Spleen (tissue), 11 donors: ENCODE results near the gene SCN4A. TPM values are rescaled to one million over a fixed set of nuclear protein-coding genes. Genes with fewer than 3 reads are reported as not detected.
A peak's percentile ranks its signal among the peaks of the same experiment; 100 is the strongest.
"Not testable (repeated sequence)": the region's sequence is repeated elsewhere in the genome, so short reads cannot be mapped to it uniquely, and the experiment has no call there.

Experiments
- DNase-seq: peaks from one replicate; pipeline ENCODE4 v3.0.0-alpha.2; 2020
- H3K27ac ChIP-seq, 8 donors: fragments of 200-600 bp; sonication (generic) in 7 of 8; 1 replicate in 4 of 8; 2 replicates in 4 of 8; pipeline versions ENCODE4 v1.5.0 to v1.8.0; 2016 to 2021; ENCODE audit warnings: inconsistent platforms in 4 of 8, mild to moderate bottlenecking in 4 of 8, moderate library complexity in 1 of 8
- H3K27me3 ChIP-seq, 7 donors: fragments of 200-600 bp; sonication (generic) in 6 of 7; replicated peaks in 1 of 7; 1 replicate in 4 of 7; 2 replicates in 3 of 7; pipeline versions ENCODE4 v1.5.0 to v1.8.0; 2016 to 2021; ENCODE audit warnings: inconsistent platforms in 3 of 7, mild to moderate bottlenecking in 1 of 7
- H3K36me3 ChIP-seq, 6 donors: fragments of 200-600 bp; sonication (generic) in 5 of 6; 1 replicate in 4 of 6; 2 replicates in 2 of 6; pipeline versions ENCODE4 v1.5.0 to v1.8.0; 2016 to 2021; ENCODE audit warnings: inconsistent platforms in 2 of 6
- H3K4me1 ChIP-seq, 6 donors: fragments of 200-600 bp; sonication (generic) in 5 of 6; 1 replicate in 3 of 6; 2 replicates in 3 of 6; pipeline versions ENCODE4 v1.5.0 to v1.8.0; 2016 to 2021; ENCODE audit warnings: inconsistent platforms in 3 of 6
- H3K4me3 ChIP-seq, 8 donors: fragments of 200-600 bp; sonication (generic) in 7 of 8; 1 replicate in 4 of 8; 2 replicates in 4 of 8; pipeline versions ENCODE4 v1.5.0 to v1.8.0; 2016 to 2021; ENCODE audit warnings: inconsistent platforms in 4 of 8, mild to moderate bottlenecking in 4 of 8, moderate library complexity in 2 of 8
- H3K9me3 ChIP-seq, 8 donors: fragments of 200-600 bp; sonication (generic) in 7 of 8; 1 replicate in 4 of 8; 2 replicates in 4 of 8; pipeline versions ENCODE4 v1.5.0 to v1.8.0; 2016 to 2021; ENCODE audit warnings: inconsistent platforms in 4 of 8
- CTCF ChIP-seq, 11 experiments: fragments of 200-600 bp in 7 of 11; fragments of 450-650 bp in 4 of 11; sonication (generic) in 4 of 11; IDR thresholded peaks in 8 of 11; conservative IDR thresholded peaks in 3 of 11; 1 replicate in 7 of 11; 2 replicates in 4 of 11; pipeline versions ENCODE4 v1.4.0 to v1.8.0; 2016 to 2021; ENCODE audit warnings: antibody characterized with exemption in 11 of 11, inconsistent platforms in 4 of 11, mild to moderate bottlenecking in 1 of 11
- WGBS, 5 donors: extraction: QIAGEN DNeasy Blood & Tissue Kit in 3 of 5; methylation state at CpG; one replicate each; pipeline versions ENCODE4 v1.1.5 to v1.1.7; 2013 to 2018; 5-methylcytosine and 5-hydroxymethylcytosine counted together
- intact Hi-C: fragments of 100-400 bp; cut with DNase I; formaldehyde crosslinking; loops from one replicate; pipeline ENCODE4 v1.15.0; 2023; ENCODE audit warnings: low total_unique reads
- polyA plus RNA-seq, 3 donors: library from polyadenylated mRNA; stranded (reverse); fragments of 200-250 nt; gene quantifications; one replicate each; pipeline ENCODE4 v1.2.1, GENCODE V29; 2013
- small RNA-seq, 4 donors: library from RNA; depleted of rRNA; stranded (forward); fragments of <200 nt; gene quantifications; one replicate each; pipeline ENCODE3, GENCODE V24; 2016
- total RNA-seq, 7 donors: library from RNA; depleted of rRNA in 3 of 7; stranded (reverse); fragments of >200 nt in 3 of 7; fragmentation: NEBNext Ultra II Directional in 4 of 7; extraction: Animal tissue kit (Norgen Biotek cat#: 25700) in 4 of 7; gene quantifications; one replicate each; pipeline versions ENCODE4 v1.1.0 to v1.2.1, GENCODE V29; 2016 to 2021
- donor health status: healthy with polysubstance abuse.
- donor health status: DM: no; HTN: no; CAD: no; lungs with moderate emphysema.
- donor health status: DM: no; HTN: no; CAD: no.
- donor health status: Bipolar disorder and iron deficiency.
- donor health status: healthy.
- donor health status: DM: no; HTN: no; CAD: no.
- donor health status: DM: yes; HTN: yes; CAD: no.

The SCN4A gene
- total and polyA plus RNA-seq, 10 donors = 0.14 to 4.0 (median 0.86) TPM

GRCh38 chr17:63892316-63893037 is 80.2 kb downstream of the SCN4A start:
- DNase-seq, H3K9me3 ChIP-seq, H3K27me3 ChIP-seq, H3K36me3 ChIP-seq, H3K4me3 ChIP-seq, H3K27ac ChIP-seq, intact Hi-C loops: not testable (repeated sequence)
- H3K4me1 ChIP-seq = peaks cover 0 to 14% (median 0%) of the 10 kb centered on the region in 6 donors
- WGBS, 5 donors = 76 to 89% (median 81%) methylated on average over 10 to 11 of the region's 11 CpGs

GRCh38 chr17:63889026-63889848 is 83.5 kb downstream of the SCN4A start:
- H3K27me3 ChIP-seq, intact Hi-C loops, DNase-seq, H3K4me3 ChIP-seq, H3K9me3 ChIP-seq, H3K27ac ChIP-seq, H3K36me3 ChIP-seq: not testable (repeated sequence)
- peak in 10 of 11 experiments; percentile 14 to 66 (median 42) for TF ChIP-seq CTCF (IDR thresholded peaks at IDR 0.05 in 8 of 11, conservative IDR thresholded peaks at IDR 0.05 in 3 of 11)
- WGBS, 5 donors = 23 to 38% (median 38%) methylated on average over 13 of the region's 13 CpGs
- H3K4me1 ChIP-seq = peaks cover 0 to 14% (median 0%) of the 10 kb centered on the region in 6 donors

Small RNAs within 50 kb of the gene (small RNA-seq; reads per million reads assigned to genes)
- gene AC127029.1 (0 reads per million in 4 donors), gene GH1 (0 reads per million in 4 donors)

Other genes starting within 250 kb of the SCN4A start
- 10 to 100 TPM; 43.9 to 72.0 (median 60.7) TPM for gene STRADA, start 231.1 kb downstream of the SCN4A start, total RNA-seq
- gene STRADA, start 231.1 kb downstream of the SCN4A start, polyA plus RNA-seq = 10 to 100 TPM; 20.5 to 31.3 (median 26.6) TPM
- gene CCDC47, start 199.3 kb downstream of the SCN4A start, total RNA-seq = 10 to 100 TPM; 50.7 to 74.0 (median 63.6) TPM
- 10 to 100 TPM in 2 of 3 donors, 1 to 10 TPM in 1; 8.9 to 15.7 (median 13.1) TPM for gene CCDC47, start 199.3 kb downstream of the SCN4A start, polyA plus RNA-seq
- 100 to 1,000 TPM; 107 to 136 (median 126) TPM for gene DDX42, start 198.7 kb downstream of the SCN4A start, total RNA-seq
- 10 to 100 TPM; 45.0 to 70.5 (median 61.8) TPM for gene DDX42, start 198.7 kb downstream of the SCN4A start, polyA plus RNA-seq
- gene PSMC5, start 145.5 kb downstream of the SCN4A start, total RNA-seq = 100 to 1,000 TPM in 2 of 7 donors, 10 to 100 TPM in 5; 74.5 to 102 (median 97.2) TPM
- 100 to 1,000 TPM; 135 to 175 (median 147) TPM for gene PSMC5, start 145.5 kb downstream of the SCN4A start, polyA plus RNA-seq
- gene FTSJ3, start 145.3 kb downstream of the SCN4A start, total RNA-seq = 10 to 100 TPM; 26.1 to 45.7 (median 37.7) TPM
- 10 to 100 TPM; 13.5 to 22.9 (median 16.3) TPM for gene FTSJ3, start 145.3 kb downstream of the SCN4A start, polyA plus RNA-seq
- gene SMARCD2, start 130.2 kb downstream of the SCN4A start, total RNA-seq = 100 to 1,000 TPM in 3 of 7 donors, 10 to 100 TPM in 4; 76.5 to 154 (median 95.7) TPM
- gene SMARCD2, start 130.2 kb downstream of the SCN4A start, polyA plus RNA-seq = 10 to 100 TPM; 47.3 to 84.8 (median 57.9) TPM
- not detected for gene CSH2, start 99.2 kb downstream of the SCN4A start, total RNA-seq
- not detected for gene CSH2, start 99.2 kb downstream of the SCN4A start, polyA plus RNA-seq
- not detected for gene GH2, start 91.0 kb downstream of the SCN4A start, total RNA-seq
- not detected for gene GH2, start 91.0 kb downstream of the SCN4A start, polyA plus RNA-seq
- gene CSH1, start 76.3 kb downstream of the SCN4A start, total RNA-seq = not detected
- gene CSH1, start 76.3 kb downstream of the SCN4A start, polyA plus RNA-seq = not detected
- gene CSHL1, start 61.7 kb downstream of the SCN4A start, total RNA-seq = not detected
- under 1 TPM in 1 of 3 donors, not detected in 2; 0.06 TPM for gene CSHL1, start 61.7 kb downstream of the SCN4A start, polyA plus RNA-seq
- gene GH1, start 54.1 kb downstream of the SCN4A start, total RNA-seq = 1 to 10 TPM in 2 of 7 donors, under 1 TPM in 3, not detected in 2; 0.47 to 1.4 (median 0.79) TPM
- 1 to 10 TPM in 1 of 3 donors, under 1 TPM in 2; 0.29 to 1.5 (median 0.65) TPM for gene GH1, start 54.1 kb downstream of the SCN4A start, polyA plus RNA-seq
- gene CD79B, start 40.6 kb downstream of the SCN4A start, total RNA-seq = 100 to 1,000 TPM; 149 to 226 (median 192) TPM
- gene CD79B, start 40.6 kb downstream of the SCN4A start, polyA plus RNA-seq = 100 to 1,000 TPM; 386 to 659 (median 624) TPM
- gene PRR29, start 25.4 kb upstream of the SCN4A start, total RNA-seq = 1 to 10 TPM; 1.6 to 9.1 (median 3.5) TPM
- gene PRR29, start 25.4 kb upstream of the SCN4A start, polyA plus RNA-seq = 1 to 10 TPM in 1 of 3 donors, under 1 TPM in 2; 0.65 to 3.6 (median 0.73) TPM
- 100 to 1,000 TPM; 136 to 412 (median 275) TPM for gene ICAM2, start 47.7 kb upstream of the SCN4A start, total RNA-seq
- gene ICAM2, start 47.7 kb upstream of the SCN4A start, polyA plus RNA-seq = 100 to 1,000 TPM in 1 of 3 donors, 10 to 100 TPM in 2; 79.2 to 108 (median 86.7) TPM
- gene ERN1, start 157.2 kb upstream of the SCN4A start, total RNA-seq = 10 to 100 TPM; 34.5 to 65.4 (median 47.2) TPM
- gene ERN1, start 157.2 kb upstream of the SCN4A start, polyA plus RNA-seq = 1 to 10 TPM; 3.1 to 6.2 (median 3.7) TPM